Neural cell (in vitro differentiated cells): ENCODE results near the gene CYP27B1. TPM values are rescaled to one million over a fixed set of nuclear protein-coding genes. Genes with fewer than 3 reads are reported as not detected.

Source experiments
- H2AFZ ChIP-seq: fragments of 200-600, 300-800 bp; sonication (generic), shearing (Covaris generic); 2 replicates; pipeline ENCODE4 v1.6.0; 2014; ENCODE audit warnings: low read depth, mild to moderate bottlenecking, antibody characterized with exemption, low read length, moderate library complexity
- H3F3A ChIP-seq: fragments of 200-600 bp; shearing (Covaris generic); 2 replicates; pipeline ENCODE4 v1.6.1; 2016; ENCODE audit warnings: mild to moderate bottlenecking, moderate library complexity, mixed read lengths, antibody characterized with exemption, low read length; ENCODE audit not compliant: insufficient read depth, poor library complexity, severe bottlenecking
- H3K27ac ChIP-seq: fragments of 200-600, 300-800 bp; sonication (generic), shearing (Covaris generic); 2 replicates; pipeline ENCODE4 v1.5.1; 2014; ENCODE audit warnings: mild to moderate bottlenecking, low read length, moderate library complexity
- H3K27me3 ChIP-seq: fragments of 300-800, 200-600 bp; sonication (generic), shearing (Covaris generic); 2 replicates; pipeline ENCODE4 v1.6.0; 2014; ENCODE audit warnings: mild to moderate bottlenecking, low read depth, low read length, moderate library complexity; ENCODE audit not compliant: insufficient read depth
- H3K36me3 ChIP-seq: fragments of 300-800, 200-600 bp; sonication (generic), shearing (Covaris generic); 2 replicates; pipeline ENCODE4 v1.5.1; 2014; ENCODE audit warnings: mild to moderate bottlenecking, antibody characterized with exemption, low read length, moderate library complexity; ENCODE audit not compliant: insufficient read depth
- H3K4me2 ChIP-seq: fragments of 300-800, 200-600 bp; sonication (generic), shearing (Covaris generic); 2 replicates; pipeline ENCODE4 v1.6.0; 2014; ENCODE audit warnings: mild to moderate bottlenecking, low read length
- H3K4me3 ChIP-seq: fragments of 300-800, 200-600 bp; sonication (generic), shearing (Covaris generic); 2 replicates; pipeline ENCODE4 v1.5.1; 2014; ENCODE audit warnings: mild to moderate bottlenecking, low read length, moderate library complexity
- H3K79me2 ChIP-seq: fragments of 200-600 bp; shearing (Covaris generic); replicated peaks from 2 replicates; pipeline ENCODE4 v1.6.0; 2014; ENCODE audit warnings: mild to moderate bottlenecking, low read length, moderate library complexity; ENCODE audit not compliant: insufficient read depth
- H3K9ac ChIP-seq: fragments of 300-800, 200-600 bp; sonication (generic), shearing (Covaris generic); 2 replicates; pipeline ENCODE4 v1.6.1; 2016; ENCODE audit warnings: mild to moderate bottlenecking, low read length, mixed read lengths
- H3K9me2 ChIP-seq: fragments of 200-600 bp; shearing (Covaris generic); 2 replicates; pipeline ENCODE4 v1.6.1; 2016; ENCODE audit warnings: mild to moderate bottlenecking, low read length, mixed read lengths; ENCODE audit not compliant: insufficient read depth
- H3K9me3 ChIP-seq: fragments of 200-600, 300-800 bp; sonication (generic), shearing (Covaris generic); 2 replicates; pipeline ENCODE4 v1.6.1; 2016; ENCODE audit warnings: mild to moderate bottlenecking, mixed run types, low read length, moderate library complexity, mixed read lengths
- H4K20me1 ChIP-seq: fragments of 200-600 bp; shearing (Covaris generic); 2 replicates; pipeline ENCODE4 v1.6.1; 2016; ENCODE audit warnings: mild to moderate bottlenecking, mixed run types; ENCODE audit not compliant: insufficient read depth
- EP300 ChIP-seq: fragments of 450-650 bp; conservative IDR thresholded peaks from 2 replicates; pipeline ENCODE4 v1.6.1; 2014; ENCODE audit warnings: antibody characterized with exemption, mild to moderate bottlenecking, moderate library complexity; ENCODE audit not compliant: poor library complexity, severe bottlenecking
- EZH2 ChIP-seq: fragments of 200-600, 300-800 bp; shearing (Covaris generic), sonication (generic); IDR thresholded peaks from 2 replicates; pipeline ENCODE4 v1.6.1; 2014; ENCODE audit warnings: antibody characterized with exemption, low read length, borderline replicate concordance, mild to moderate bottlenecking; ENCODE audit not compliant: insufficient read depth, poor library complexity, severe bottlenecking
- POLR2AphosphoS5 ChIP-seq: IDR thresholded peaks from 2 replicates; pipeline ENCODE4 v1.6.1; 2012
- RAD21 ChIP-seq: fragments of 450-650 bp; conservative IDR thresholded peaks from 2 replicates; pipeline ENCODE4 v1.6.1; 2014; ENCODE audit warnings: antibody characterized with exemption, mild to moderate bottlenecking, moderate library complexity
- SMC3 ChIP-seq: fragments of 450-650 bp; conservative IDR thresholded peaks from 2 replicates; pipeline ENCODE4 v1.6.1; 2014; ENCODE audit warnings: antibody characterized with exemption, mild to moderate bottlenecking, moderate library complexity; ENCODE audit not compliant: poor library complexity
- TAF1 ChIP-seq: IDR thresholded peaks from 2 replicates; pipeline ENCODE4 v1.6.1; 2012; ENCODE audit warnings: low read depth
- polyA plus RNA-seq: library from polyadenylated mRNA; depleted of rRNA; stranded (reverse); fragments of >200 nt; gene quantifications from 2 replicates; pipeline ENCODE4 v1.2.3, GENCODE V29; 2014
- TF ChIP-seq, protein P1 (sequence below): IDR thresholded peaks from 2 replicates; pipeline ENCODE4 v1.6.1; 2012; ENCODE audit warnings: borderline replicate concordance
- TF ChIP-seq, protein P2 (sequence below): fragments of 450-650 bp; IDR thresholded peaks from 2 replicates; pipeline ENCODE4 v1.5.1; 2014; ENCODE audit warnings: antibody characterized with exemption, mild to moderate bottlenecking, moderate library complexity; ENCODE audit not compliant: poor library complexity, severe bottlenecking

CYP27B1 gene
- polyA plus RNA-seq, 1 donor from 2014 or later, result 1.4 TPM

DNA sequence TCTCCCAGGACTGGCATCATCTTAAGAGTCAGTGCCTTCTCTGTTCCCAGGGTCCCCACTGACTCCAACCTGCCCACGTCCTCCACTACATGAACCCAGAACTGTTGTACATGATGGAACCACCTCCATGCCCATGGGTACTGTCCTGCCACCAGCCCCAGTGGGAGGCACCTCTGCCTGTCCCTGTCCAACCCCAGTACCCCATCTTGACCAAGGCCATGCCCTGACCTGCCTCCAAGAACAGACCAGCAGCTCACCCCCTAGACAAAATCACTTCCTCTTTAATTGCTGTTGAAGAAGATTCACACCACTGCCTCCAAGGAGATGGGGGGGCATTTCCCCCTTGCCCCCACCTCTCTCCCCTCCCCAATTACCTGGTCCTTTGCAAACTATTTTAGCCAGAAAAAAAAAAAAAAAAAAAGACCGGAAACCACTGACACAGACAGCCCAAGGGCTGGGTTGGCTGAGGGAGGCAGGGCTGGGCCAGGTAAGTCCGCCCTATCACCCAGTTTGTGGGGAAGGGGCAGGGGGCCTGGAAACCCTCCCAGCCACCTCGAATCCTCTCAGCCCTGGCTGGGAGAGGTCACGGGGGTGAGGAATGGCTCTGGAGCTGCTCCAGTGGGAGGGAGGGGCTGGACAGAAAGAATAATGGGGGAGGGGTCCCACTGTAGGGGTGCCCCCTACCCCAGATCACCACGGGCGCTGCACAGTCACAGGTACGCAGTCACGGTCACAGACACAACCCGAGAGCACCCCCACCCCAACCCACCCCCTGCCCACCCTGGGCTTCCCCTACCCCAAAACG, 41.7 kb downstream of the CYP27B1 start:
- Histone ChIP-seq H3K4me2 (no peak overlapping the region), H3K36me3 (peaks cover 4% of the 10 kb centered on the region), H3K4me3 (no peak overlapping the region)

DNA sequence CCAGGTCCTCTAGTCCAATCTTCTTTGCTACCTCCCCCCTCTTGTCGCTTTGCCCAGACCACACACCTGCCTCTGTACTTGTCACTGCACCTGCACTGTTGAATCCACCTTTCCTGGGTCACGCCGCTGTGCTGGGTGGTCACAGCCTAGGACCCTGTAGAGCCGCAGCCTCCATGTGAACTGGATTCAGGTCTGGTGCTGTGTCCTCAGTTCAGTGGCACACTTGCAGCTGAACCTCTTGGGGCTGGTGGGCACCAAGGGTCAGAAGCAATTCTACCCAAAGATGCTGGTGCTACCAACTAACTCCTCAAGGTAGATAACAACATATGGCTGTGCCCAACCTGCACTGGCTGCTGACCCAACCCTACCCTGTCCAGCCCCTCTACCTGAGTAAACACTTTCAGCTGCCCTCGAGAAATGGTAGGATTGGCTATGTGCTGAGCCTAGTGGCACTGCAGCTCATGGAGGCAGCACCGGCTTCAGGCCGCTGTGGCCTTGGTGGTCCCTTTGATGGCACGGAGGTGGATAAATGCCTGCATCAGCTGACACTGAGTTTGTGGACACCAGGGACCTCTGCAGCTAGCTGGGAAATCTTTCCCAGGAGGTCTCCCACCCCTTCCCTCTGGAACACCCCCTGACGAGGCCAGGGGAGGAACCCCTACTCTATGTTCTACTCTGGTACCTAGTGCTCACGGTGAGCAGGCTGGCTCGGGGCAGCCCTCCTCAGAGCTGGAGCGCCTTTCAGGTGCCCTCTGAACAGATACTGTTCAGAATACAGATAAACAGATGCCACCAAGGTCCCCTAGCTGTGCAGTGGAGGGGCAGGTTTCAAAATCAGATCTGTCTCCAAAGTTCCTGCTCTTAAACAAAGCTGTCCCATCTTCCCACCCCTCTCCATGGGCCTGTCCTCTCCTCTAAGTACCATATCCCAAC, 42.6 kb downstream of the CYP27B1 start:
- Histone ChIP-seq H2AFZ (no peak overlapping the region), H3K9ac (no peak overlapping the region), H3K79me2 (no peaks in the 10 kb centered on the region), H3K4me2 (no peak overlapping the region), H3K36me3 (peaks cover 4% of the 10 kb centered on the region), H3K27me3 (peaks cover 35% of the 10 kb centered on the region), H3K9me3 (no peaks in the 10 kb centered on the region), H4K20me1 (no peaks in the 10 kb centered on the region), H3K4me3 (no peak overlapping the region), H3F3A (no peaks in the 10 kb centered on the region), H3K27ac (no peak overlapping the region), H3K9me2 (no peaks in the 10 kb centered on the region)
- TF ChIP-seq EZH2, result no peak
- no peak for TF ChIP-seq TAF1
- TF ChIP-seq POLR2AphosphoS5, result no peak
- TF ChIP-seq, protein P1, sequence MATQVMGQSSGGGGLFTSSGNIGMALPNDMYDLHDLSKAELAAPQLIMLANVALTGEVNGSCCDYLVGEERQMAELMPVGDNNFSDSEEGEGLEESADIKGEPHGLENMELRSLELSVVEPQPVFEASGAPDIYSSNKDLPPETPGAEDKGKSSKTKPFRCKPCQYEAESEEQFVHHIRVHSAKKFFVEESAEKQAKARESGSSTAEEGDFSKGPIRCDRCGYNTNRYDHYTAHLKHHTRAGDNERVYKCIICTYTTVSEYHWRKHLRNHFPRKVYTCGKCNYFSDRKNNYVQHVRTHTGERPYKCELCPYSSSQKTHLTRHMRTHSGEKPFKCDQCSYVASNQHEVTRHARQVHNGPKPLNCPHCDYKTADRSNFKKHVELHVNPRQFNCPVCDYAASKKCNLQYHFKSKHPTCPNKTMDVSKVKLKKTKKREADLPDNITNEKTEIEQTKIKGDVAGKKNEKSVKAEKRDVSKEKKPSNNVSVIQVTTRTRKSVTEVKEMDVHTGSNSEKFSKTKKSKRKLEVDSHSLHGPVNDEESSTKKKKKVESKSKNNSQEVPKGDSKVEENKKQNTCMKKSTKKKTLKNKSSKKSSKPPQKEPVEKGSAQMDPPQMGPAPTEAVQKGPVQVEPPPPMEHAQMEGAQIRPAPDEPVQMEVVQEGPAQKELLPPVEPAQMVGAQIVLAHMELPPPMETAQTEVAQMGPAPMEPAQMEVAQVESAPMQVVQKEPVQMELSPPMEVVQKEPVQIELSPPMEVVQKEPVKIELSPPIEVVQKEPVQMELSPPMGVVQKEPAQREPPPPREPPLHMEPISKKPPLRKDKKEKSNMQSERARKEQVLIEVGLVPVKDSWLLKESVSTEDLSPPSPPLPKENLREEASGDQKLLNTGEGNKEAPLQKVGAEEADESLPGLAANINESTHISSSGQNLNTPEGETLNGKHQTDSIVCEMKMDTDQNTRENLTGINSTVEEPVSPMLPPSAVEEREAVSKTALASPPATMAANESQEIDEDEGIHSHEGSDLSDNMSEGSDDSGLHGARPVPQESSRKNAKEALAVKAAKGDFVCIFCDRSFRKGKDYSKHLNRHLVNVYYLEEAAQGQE, result no peak
- TF ChIP-seq, protein P2, sequence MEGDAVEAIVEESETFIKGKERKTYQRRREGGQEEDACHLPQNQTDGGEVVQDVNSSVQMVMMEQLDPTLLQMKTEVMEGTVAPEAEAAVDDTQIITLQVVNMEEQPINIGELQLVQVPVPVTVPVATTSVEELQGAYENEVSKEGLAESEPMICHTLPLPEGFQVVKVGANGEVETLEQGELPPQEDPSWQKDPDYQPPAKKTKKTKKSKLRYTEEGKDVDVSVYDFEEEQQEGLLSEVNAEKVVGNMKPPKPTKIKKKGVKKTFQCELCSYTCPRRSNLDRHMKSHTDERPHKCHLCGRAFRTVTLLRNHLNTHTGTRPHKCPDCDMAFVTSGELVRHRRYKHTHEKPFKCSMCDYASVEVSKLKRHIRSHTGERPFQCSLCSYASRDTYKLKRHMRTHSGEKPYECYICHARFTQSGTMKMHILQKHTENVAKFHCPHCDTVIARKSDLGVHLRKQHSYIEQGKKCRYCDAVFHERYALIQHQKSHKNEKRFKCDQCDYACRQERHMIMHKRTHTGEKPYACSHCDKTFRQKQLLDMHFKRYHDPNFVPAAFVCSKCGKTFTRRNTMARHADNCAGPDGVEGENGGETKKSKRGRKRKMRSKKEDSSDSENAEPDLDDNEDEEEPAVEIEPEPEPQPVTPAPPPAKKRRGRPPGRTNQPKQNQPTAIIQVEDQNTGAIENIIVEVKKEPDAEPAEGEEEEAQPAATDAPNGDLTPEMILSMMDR, result no peak

More for the DNA sequence above, 41.7 kb downstream of the CYP27B1 start:
- H3K27me3 ChIP-seq, result peaks cover 42% of the 10 kb centered on the region
- H3K9me2 ChIP-seq, result no peaks in the 10 kb centered on the region
- H2AFZ ChIP-seq, result no peak overlapping the region
- H3K9ac ChIP-seq, result no peak overlapping the region
- H3K27ac ChIP-seq, result no peak overlapping the region
- H3K9me3 ChIP-seq, result no peaks in the 10 kb centered on the region
- no peaks in the 10 kb centered on the region for H3F3A ChIP-seq
- TF ChIP-seq, protein P2, result no peak
- TF ChIP-seq, protein P1, result no peak
- TF ChIP-seq SMC3, result no peak
- TF ChIP-seq RAD21, result no peak
- no peak for TF ChIP-seq EP300
- TF ChIP-seq EZH2, result no peak
- TF ChIP-seq POLR2AphosphoS5, result no peak
- H4K20me1 ChIP-seq, result no peaks in the 10 kb centered on the region
- no peaks in the 10 kb centered on the region for H3K79me2 ChIP-seq
